ENCODE data around the gene EHD4.

Gene EHD4

DNA sequence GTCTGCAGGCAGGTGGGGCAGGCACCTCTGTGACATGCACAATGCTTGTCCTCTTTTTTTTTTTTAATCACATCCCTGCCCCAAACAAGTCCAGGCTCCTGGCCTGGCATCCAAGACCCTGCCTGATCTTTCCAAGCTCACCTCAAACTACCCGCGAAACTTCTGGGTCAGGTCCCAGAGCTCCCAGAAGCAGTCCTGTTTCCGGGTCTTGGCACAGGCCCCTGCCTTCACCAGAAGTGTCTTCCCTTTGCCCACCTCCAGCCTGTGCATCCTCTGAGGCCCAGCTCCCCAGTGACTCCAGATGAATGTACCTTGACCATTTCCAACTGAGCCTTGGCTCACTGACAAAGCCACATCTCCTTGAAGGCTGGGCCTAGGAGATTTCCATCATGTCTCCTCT is 25.5 kb upstream of the EHD4 start:
- no peaks in the 10 kb centered on the region for H3K27me3 ChIP-seq (ENCODE audit: insufficient read depth, low read depth)
- H3K4me1 ChIP-seq (ENCODE audit: low read depth, poor library complexity, severe bottlenecking) = no peaks in the 10 kb centered on the region
- H3K27ac ChIP-seq = no peak overlapping the region
- no peak overlapping the region for H3K4me3 ChIP-seq (IDR thresholded peaks at IDR 0.05; ENCODE audit: insufficient read depth, low read depth, low read length)
- H3K36me3 ChIP-seq (ENCODE audit: insufficient read depth) = no peaks in the 10 kb centered on the region
- no peaks in the 10 kb centered on the region for H4K20me1 ChIP-seq (ENCODE audit: insufficient read depth)
- no peak overlapping the region for H3K9ac ChIP-seq
- H2AFZ ChIP-seq (ENCODE audit: low read depth) = no peak overlapping the region
- TF ChIP-seq, protein P1, sequence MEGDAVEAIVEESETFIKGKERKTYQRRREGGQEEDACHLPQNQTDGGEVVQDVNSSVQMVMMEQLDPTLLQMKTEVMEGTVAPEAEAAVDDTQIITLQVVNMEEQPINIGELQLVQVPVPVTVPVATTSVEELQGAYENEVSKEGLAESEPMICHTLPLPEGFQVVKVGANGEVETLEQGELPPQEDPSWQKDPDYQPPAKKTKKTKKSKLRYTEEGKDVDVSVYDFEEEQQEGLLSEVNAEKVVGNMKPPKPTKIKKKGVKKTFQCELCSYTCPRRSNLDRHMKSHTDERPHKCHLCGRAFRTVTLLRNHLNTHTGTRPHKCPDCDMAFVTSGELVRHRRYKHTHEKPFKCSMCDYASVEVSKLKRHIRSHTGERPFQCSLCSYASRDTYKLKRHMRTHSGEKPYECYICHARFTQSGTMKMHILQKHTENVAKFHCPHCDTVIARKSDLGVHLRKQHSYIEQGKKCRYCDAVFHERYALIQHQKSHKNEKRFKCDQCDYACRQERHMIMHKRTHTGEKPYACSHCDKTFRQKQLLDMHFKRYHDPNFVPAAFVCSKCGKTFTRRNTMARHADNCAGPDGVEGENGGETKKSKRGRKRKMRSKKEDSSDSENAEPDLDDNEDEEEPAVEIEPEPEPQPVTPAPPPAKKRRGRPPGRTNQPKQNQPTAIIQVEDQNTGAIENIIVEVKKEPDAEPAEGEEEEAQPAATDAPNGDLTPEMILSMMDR (conservative IDR thresholded peaks at IDR 0.05; ENCODE audit: low read depth, low read length) = no peak
- H3K79me2 ChIP-seq (ENCODE audit: insufficient read depth, low read depth) = no peaks in the 10 kb centered on the region
- H3K4me2 ChIP-seq = no peak overlapping the region

DNA sequence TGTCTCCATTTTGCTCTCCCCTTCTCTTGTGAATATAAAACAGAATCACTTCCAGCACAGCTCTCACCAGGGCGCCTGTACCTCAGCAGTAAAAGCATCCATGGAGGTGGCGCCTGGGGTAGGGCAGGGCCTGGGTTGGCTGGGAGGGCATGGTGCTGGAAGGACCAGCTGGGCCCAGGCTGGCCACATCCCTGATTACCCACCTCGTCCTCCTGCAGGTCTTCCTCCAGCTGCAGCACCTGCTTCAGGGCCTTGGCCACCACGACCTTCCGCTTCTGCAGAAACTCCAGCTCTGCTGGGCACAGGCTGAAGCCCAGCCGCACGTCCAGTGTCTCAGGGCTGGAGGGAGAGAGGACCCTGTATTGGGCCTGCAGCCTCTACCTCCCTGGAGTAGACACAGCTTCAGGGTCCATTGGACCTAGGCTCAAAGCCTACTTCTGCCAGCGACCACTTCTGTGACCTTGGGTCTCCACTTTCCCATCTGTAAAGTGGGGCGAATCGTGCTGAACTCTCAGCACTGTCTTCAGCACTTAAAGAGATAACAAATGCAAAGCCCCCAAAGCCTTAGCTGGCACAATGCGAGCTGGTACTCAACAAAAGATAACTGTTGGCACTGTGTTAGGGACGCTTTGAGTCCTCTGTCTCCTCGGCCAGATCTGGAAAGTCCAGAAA is 24.7 kb upstream of the EHD4 start:
- no peaks in the 10 kb centered on the region for H3K27me3 ChIP-seq (ENCODE audit: insufficient read depth, low read depth)
- no peaks in the 10 kb centered on the region for H3K4me1 ChIP-seq (ENCODE audit: low read depth, poor library complexity, severe bottlenecking)
- H3K79me2 ChIP-seq (ENCODE audit: insufficient read depth, low read depth) = no peaks in the 10 kb centered on the region
- H2AFZ ChIP-seq (ENCODE audit: low read depth) = no peak overlapping the region
- no peaks in the 10 kb centered on the region for H4K20me1 ChIP-seq (ENCODE audit: insufficient read depth)
- H3K9ac ChIP-seq = no peak overlapping the region
- no peak overlapping the region for H3K4me2 ChIP-seq
- TF ChIP-seq, protein P1 (conservative IDR thresholded peaks at IDR 0.05; ENCODE audit: low read depth, low read length) = no peak
- H3K36me3 ChIP-seq (ENCODE audit: insufficient read depth) = no peaks in the 10 kb centered on the region
- H3K4me3 ChIP-seq (IDR thresholded peaks at IDR 0.05; ENCODE audit: insufficient read depth, low read depth, low read length) = no peak overlapping the region
- no peak overlapping the region for H3K27ac ChIP-seq

- TF ChIP-seq, protein P1 (conservative IDR thresholded peaks at IDR 0.05; ENCODE audit: low read depth, low read length) = no peak
- Histone ChIP-seq H3K27me3 (ENCODE audit: insufficient read depth, low read depth) (no peaks in the 10 kb centered on the region), H3K4me3 (IDR thresholded peaks at IDR 0.05; ENCODE audit: insufficient read depth, low read depth, low read length) (no peak overlapping the region)
Measured at GRCh38 chr15:41996376-41996775, 24.0 kb upstream of the EHD4 start.

DNA sequence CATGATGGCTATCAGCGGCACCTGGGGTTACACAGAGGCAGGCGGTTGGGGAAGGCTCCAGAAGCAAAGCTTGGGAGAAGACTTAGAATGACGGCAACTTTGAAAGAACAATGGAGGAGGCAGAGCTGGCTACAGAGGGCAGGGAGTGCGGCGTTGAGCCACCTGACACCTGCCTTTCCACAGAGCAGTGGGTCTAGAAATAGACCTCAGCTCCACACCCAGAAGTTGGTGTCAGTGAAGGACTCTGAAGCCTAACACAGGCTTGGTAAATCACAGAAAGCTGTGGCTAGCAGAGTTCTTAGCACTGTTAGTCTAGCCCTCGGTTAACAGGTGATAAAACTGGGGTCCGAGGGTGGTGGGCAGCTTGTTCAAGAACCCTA is 23.1 kb upstream of the EHD4 start:
- Histone ChIP-seq H3K27ac (no peak overlapping the region), H3K79me2 (ENCODE audit: insufficient read depth, low read depth) (no peaks in the 10 kb centered on the region), H2AFZ (ENCODE audit: low read depth) (no peak overlapping the region), H3K27me3 (ENCODE audit: insufficient read depth, low read depth) (no peaks in the 10 kb centered on the region), H3K4me1 (ENCODE audit: low read depth, poor library complexity, severe bottlenecking) (no peaks in the 10 kb centered on the region), H3K9ac (no peak overlapping the region), H3K4me2 (no peak overlapping the region), H3K36me3 (ENCODE audit: insufficient read depth) (no peaks in the 10 kb centered on the region), H4K20me1 (ENCODE audit: insufficient read depth) (no peaks in the 10 kb centered on the region), H3K4me3 (IDR thresholded peaks at IDR 0.05; ENCODE audit: insufficient read depth, low read depth, low read length) (no peak overlapping the region)
- TF ChIP-seq, protein P1 (conservative IDR thresholded peaks at IDR 0.05; ENCODE audit: low read depth, low read length) = no peak

More at GRCh38 chr15:41996376-41996775, 24.0 kb upstream of the EHD4 start:
- no peak overlapping the region for H3K4me2 ChIP-seq
- H2AFZ ChIP-seq (ENCODE audit: low read depth) = no peak overlapping the region
- no peaks in the 10 kb centered on the region for H3K36me3 ChIP-seq (ENCODE audit: insufficient read depth)
- H3K27ac ChIP-seq = no peak overlapping the region
- H3K4me1 ChIP-seq (ENCODE audit: low read depth, poor library complexity, severe bottlenecking) = no peaks in the 10 kb centered on the region
- H4K20me1 ChIP-seq (ENCODE audit: insufficient read depth) = no peaks in the 10 kb centered on the region
- H3K79me2 ChIP-seq (ENCODE audit: insufficient read depth, low read depth) = no peaks in the 10 kb centered on the region
- H3K9ac ChIP-seq = no peak overlapping the region

Measured in KMS-11 (cell line).